Measurements from ENCODE around the gene HSPBP1.

- TF ChIP-seq EZH2 (IDR thresholded peaks at IDR 0.05; ENCODE audit: low read length, unreplicated experiment) = no peak
- TF ChIP-seq, protein P1, sequence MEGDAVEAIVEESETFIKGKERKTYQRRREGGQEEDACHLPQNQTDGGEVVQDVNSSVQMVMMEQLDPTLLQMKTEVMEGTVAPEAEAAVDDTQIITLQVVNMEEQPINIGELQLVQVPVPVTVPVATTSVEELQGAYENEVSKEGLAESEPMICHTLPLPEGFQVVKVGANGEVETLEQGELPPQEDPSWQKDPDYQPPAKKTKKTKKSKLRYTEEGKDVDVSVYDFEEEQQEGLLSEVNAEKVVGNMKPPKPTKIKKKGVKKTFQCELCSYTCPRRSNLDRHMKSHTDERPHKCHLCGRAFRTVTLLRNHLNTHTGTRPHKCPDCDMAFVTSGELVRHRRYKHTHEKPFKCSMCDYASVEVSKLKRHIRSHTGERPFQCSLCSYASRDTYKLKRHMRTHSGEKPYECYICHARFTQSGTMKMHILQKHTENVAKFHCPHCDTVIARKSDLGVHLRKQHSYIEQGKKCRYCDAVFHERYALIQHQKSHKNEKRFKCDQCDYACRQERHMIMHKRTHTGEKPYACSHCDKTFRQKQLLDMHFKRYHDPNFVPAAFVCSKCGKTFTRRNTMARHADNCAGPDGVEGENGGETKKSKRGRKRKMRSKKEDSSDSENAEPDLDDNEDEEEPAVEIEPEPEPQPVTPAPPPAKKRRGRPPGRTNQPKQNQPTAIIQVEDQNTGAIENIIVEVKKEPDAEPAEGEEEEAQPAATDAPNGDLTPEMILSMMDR (conservative IDR thresholded peaks at IDR 0.05; ENCODE audit: low read depth, low read length) = no peak
Observed at GRCh38 chr19:55321466-55322137, 41.7 kb upstream of the HSPBP1 start.

Data from PC-3 (cell line).